ENCODE data around the gene CPSF2.
"Not testable (repeated sequence)": the region's sequence is repeated elsewhere in the genome, so short reads cannot be mapped to it uniquely, and the experiment has no call there.

The CPSF2 gene

GRCh38 chr14:92161521-92161920 is 39.8 kb downstream of the CPSF2 start:
- DNase-seq: no peak

GRCh38 chr14:92164958-92165357 is 43.2 kb downstream of the CPSF2 start:
- DNase-seq: no peak

- no peak for DNase-seq
Measured at GRCh38 chr14:92173668-92174067, 51.9 kb downstream of the CPSF2 start.

GRCh38 chr14:92175811-92176210 is 54.0 kb downstream of the CPSF2 start:
- no peak for DNase-seq

- no peak for DNase-seq
Measured at GRCh38 chr14:92176476-92176875, 54.7 kb downstream of the CPSF2 start.

- not testable (repeated sequence) for DNase-seq
Measured at GRCh38 chr14:92179178-92179577, 57.4 kb downstream of the CPSF2 start.

GRCh38 chr14:92185559-92185958 is 63.8 kb downstream of the CPSF2 start:
- no peak for DNase-seq

- not testable (repeated sequence) for DNase-seq
Measured at GRCh38 chr14:92187616-92188015, 65.8 kb downstream of the CPSF2 start.

GRCh38 chr14:92190768-92191167 is 69.0 kb downstream of the CPSF2 start:
- DNase-seq: no peak

- no peak for DNase-seq
Measured at GRCh38 chr14:92198804-92199203, 77.0 kb downstream of the CPSF2 start.

- DNase-seq: no peak
Measured at GRCh38 chr14:92199763-92200162, 78.0 kb downstream of the CPSF2 start.

GRCh38 chr14:92203116-92203515 is 81.3 kb downstream of the CPSF2 start:
- no peak for DNase-seq

- no peak for DNase-seq
Measured at GRCh38 chr14:92204792-92205191, 83.0 kb downstream of the CPSF2 start.

GRCh38 chr14:92207012-92207927 is 85.5 kb downstream of the CPSF2 start:
- DNase-seq: no peak

- no peak for DNase-seq
Measured at GRCh38 chr14:92207928-92208265, 86.1 kb downstream of the CPSF2 start.

GRCh38 chr14:92209141-92209540 is 87.4 kb downstream of the CPSF2 start:
- DNase-seq: no peak

- DNase-seq: not testable (repeated sequence)
Measured at GRCh38 chr14:92213125-92213524, 91.4 kb downstream of the CPSF2 start.

- no peak for DNase-seq
Measured at GRCh38 chr14:92215579-92215978, 93.8 kb downstream of the CPSF2 start.

- DNase-seq: no peak
Measured at GRCh38 chr14:92217936-92218335, 96.2 kb downstream of the CPSF2 start.
